Putamen (tissue), 1 donor: ENCODE data around the gene TKT.
A peak's percentile ranks its signal among the peaks of the same experiment; 100 is the strongest.

Experiments
- DNase-seq: peaks from one replicate; pipeline ENCODE4 v3.0.0-alpha.2; 2016; ENCODE audit warnings: low spot score

TKT gene

DNA sequence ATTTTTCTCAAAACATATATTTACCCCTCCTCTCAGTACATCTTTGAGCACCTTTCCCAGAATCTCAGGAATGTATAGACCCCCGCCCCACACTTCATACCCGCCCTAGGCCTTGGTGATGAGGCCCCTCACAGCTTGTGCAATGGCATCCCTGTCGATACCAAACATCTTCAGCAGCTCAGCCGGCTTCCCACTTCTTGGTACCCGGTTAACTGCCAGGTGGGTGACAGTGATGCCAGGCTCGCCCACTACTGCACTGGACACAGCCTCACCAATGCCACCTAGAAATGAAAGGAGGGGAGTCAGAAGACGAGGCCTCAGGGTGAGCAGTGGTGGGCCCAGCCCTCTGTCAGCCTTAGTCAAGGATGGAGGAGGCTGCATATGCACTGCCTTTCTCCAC lies 30.2 kb downstream of the TKT start:
- DNase-seq = no peak

- no peak for DNase-seq
Observed at GRCh38 chr3:53225181-53225580, 30.6 kb downstream of the TKT start.

DNA sequence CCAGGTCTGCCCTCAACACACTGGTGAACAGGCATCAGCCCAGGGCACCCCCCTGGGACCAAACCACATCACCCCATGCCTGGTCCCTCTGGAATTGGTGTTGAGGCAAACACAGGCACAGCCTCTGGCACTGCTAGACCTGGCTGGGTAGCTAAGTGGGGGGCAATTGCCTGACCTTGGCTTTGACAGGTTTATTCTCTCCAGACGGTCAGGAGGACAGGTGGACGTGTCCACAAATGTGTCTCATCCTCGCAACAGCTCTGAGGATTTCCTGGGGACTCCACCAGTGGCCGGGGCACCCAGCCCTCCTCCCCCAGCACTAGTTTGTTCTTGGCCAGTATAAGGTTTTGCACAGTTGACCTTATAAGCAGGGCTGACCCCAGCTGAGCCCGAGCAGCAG lies 31.3 kb downstream of the TKT start:
- DNase-seq = no peak

DNA sequence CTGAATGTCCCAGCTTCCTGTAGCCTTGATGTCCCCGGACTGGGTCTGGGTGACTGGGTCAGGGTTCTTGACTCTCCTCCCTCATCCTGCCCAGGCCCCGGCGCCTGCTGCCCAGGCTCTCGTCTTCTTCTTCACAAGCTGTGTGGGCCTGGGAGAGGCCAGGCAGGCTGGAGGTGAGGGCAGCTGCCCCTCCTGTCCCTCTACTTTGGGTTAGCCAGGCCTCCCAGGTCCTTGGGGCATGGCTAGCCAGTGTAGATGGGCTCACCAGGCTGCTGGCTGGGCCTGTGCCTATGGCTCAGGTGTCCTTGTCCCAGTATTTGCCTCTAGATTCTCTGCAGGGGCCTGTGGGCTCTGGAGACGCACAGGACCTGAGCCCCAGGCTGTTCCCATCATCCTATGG lies 31.8 kb downstream of the TKT start:
- DNase-seq = no peak

GRCh38 chr3:53223541-53223966 lies 32.3 kb downstream of the TKT start:
- DNase-seq = no peak

DNA sequence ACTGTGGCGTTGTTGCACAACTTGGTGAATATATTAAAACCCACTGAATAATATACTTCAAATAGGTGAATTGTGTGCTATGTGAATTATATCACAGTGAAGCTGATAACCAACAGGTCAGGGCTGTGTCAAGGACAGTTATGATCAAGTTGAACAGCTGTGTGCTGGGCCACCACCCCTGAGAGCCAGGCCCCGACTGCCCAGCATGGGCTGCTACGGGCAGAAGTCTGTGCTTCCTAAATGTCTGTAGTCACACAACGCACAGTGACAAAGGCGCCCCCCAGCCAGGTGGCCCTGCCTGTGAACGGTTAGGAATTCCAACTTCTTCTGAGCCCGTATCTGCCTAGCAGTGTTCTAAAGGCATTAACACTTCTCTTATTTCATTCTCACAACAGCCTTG lies 32.8 kb downstream of the TKT start:
- DNase-seq = no peak

GRCh38 chr3:53222183-53222901 lies 33.5 kb downstream of the TKT start:
- DNase-seq = no peak

- no peak for DNase-seq
Observed at GRCh38 chr3:53221827-53222182, 34.0 kb downstream of the TKT start.

DNA sequence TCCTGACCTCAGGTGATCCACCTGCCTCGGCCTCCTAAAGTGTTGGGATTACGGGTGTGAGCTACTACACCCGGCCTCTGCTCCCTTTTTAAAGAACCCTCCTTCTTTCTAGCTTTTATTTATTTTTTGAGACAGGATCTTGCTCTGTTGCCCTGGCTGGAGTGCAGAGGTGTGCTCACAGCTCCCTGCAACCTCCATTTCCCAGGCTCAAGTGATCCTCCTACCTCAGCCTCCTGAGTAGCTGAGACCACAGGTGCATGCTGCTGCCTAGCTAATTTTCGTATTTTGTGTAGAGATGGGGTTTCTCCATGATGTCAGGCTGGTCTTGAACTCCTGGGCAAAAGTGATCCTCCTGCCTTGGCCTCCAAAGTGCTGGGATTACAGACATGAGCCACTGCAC lies 34.5 kb downstream of the TKT start:
- DNase-seq = no peak

GRCh38 chr3:53219895-53220483 lies 35.8 kb downstream of the TKT start:
- DNase-seq = peak; percentile 77

DNA sequence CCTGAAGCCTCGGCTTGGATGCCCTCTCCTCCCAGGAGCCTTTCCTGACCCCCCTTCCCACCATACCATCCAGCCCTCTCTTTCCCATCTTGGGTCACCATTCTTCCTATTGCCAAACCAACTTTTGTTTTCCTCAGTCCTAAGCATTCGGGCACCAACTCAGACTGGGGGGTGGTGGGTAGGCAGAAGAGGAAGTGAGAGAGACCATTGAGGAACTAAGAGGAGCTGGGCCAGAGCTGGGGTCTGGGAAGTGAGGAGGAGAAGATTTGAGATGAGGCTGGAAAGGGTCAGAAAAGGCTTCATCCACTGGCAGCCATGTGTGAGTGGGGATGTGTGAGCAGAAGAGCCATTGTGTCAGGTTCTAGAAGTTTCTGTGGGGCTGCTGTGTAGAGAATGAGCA lies 37.7 kb downstream of the TKT start:
- DNase-seq = no peak

- DNase-seq = no peak
Observed at GRCh38 chr3:53217175-53217574, 38.6 kb downstream of the TKT start.

- DNase-seq = no peak
Observed at GRCh38 chr3:53216723-53217122, 39.1 kb downstream of the TKT start.

- DNase-seq = no peak
Observed at GRCh38 chr3:53215816-53216215, 40.0 kb downstream of the TKT start.

- no peak for DNase-seq
Observed at GRCh38 chr3:53213276-53213675, 42.5 kb downstream of the TKT start.

DNA sequence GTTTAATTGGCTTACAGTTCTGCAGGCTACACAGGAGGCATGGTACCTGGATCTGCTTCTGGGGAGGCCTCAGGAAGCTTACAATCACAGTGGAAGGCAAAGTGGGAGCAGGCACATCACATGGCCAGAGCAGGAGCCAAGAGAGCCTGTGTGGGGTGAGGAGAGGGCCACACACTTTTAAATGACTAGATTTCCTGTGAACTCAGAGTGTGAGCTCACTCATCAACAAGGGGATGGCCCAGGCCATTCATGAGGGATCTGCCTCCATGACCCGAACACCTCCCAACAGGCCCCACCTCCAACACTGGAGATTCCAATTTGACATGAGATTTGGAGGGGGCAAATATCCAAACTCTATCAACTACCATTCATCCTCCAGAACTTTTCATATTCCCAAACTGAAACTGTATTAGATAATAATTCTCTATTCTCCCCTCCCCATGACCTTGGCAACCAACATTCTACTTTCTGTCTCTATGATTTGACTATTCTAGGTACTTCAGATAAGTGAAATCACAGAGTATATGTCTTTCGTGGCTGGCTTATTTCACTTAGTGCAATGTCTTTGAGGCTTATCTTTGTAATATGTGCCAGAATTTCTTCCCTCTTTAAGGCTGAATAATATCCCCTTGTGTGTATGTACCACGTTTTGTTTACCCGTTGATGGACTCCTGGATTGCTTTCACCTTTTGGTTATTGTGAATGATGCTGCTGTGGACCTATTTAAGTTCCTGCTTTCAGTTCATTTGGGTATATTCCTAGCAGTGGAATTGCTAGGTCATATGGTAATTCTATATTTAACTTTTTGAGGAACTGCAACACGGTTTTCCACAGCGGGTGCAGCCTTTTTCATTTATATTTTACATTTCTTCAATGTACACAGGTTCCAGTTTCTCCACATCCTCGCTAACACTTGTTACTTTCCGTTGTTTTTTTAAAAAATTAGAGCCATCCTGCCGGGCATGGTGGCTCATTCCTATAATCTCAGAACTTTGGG lies 43.8 kb downstream of the TKT start:
- no peak for DNase-seq

DNA sequence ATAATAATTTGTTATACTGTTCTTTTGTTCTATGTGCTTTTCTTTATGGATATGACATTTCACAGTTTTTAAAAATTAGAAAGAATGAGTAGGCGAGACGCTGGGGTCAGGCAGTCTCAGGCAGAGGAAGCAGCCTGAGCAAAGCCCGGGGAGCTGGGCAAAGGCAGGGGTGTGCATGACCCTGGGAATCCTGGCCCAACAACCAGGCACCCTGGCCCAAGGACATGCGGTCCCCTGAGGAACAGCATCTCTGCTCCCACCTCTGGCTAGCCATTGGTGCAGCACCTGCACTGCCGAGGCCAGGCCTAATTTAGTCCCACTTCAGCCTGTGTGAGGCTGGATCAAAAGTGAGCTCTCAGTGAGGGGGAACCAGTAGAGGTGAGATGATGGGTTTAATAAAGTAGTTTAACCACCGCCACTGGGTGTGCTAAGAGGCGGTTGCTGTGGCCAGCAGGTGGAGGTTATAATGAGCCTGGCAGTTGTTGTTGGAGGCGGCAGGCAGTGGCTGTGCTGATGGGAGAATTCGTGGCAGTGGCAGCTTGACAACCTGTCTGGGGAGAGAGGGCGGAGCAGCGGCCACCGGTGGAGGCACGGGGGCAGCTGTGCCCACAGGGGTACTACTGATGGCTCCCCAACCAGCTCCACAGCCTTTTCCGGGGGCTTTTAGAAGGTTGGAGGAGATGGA lies 53.3 kb downstream of the TKT start:
- DNase-seq = no peak

DNA sequence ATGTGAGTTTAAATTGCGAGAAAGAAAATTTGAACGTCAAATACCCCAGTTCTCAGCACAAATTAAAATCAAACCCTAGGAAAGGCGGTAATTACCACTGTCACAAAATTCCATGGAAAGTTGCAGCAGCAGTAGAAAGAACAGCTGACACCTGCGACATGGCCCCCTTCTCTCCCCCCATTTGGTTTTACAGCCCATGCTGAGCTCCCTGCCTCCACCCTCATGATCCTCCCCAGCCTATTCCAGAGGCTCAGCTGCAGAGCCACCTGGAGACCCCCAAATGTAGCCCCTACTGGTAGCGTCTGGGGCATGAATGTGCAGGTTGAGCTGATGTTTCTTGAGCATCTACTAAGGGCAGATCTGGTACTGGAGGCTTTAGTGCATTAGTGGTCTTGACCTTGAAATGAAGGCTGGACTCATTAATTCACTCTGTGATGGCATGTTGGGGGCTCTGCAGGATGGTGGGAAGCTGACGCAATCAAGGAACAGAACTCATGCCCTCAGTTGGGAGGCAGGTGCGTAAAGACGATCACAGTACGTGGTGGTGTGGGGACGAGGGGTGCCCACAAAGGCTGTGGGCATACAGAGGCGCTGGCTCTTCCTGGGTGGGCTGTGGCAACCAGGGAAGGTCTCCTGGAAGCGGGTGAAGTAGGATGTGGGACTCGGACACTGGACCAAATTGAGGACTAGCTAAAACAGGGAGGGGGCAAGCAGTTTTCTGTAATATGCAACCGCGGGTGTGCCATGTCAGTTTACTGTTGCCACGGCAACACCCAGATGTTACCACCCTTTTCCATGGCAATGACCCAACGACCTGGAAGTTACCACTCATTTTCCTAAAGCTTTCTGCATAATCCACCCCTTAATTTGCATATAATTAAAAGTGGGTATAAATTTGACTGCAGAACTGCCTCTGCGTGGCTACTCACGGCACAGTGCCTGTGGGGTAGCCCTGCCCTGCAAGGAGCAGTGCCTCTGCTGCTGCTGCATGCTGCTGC lies 55.0 kb downstream of the TKT start:
- no peak for DNase-seq

GRCh38 chr3:53199834-53200233 lies 56.0 kb downstream of the TKT start:
- no peak for DNase-seq

GRCh38 chr3:53198996-53199395 lies 56.8 kb downstream of the TKT start:
- DNase-seq = no peak
